SK-N-SH treated with all-trans-retinoic acid at 6 μM for 48 hours (cell line): ENCODE data around the gene TMEM33.

Experiments
- CREB5 ChIP-seq: fragments of 250-450 bp; sonication (Bioruptor Pico); IDR thresholded peaks from 2 replicates; pipeline ENCODE4 v1.5.1; 2020; ENCODE audit warnings: low read depth, mild to moderate bottlenecking, moderate library complexity
- GLIS3 ChIP-seq: fragments of 250-450 bp; sonication (Bioruptor Pico); IDR thresholded peaks from 2 replicates; pipeline ENCODE4 v1.5.0; 2020; ENCODE audit warnings: mild to moderate bottlenecking, moderate library complexity
- PPARA ChIP-seq: fragments of 250-450 bp; sonication (Bioruptor Pico); IDR thresholded peaks from 2 replicates; pipeline ENCODE4 v1.5.0; 2020; ENCODE audit warnings: mild to moderate bottlenecking, borderline replicate concordance
- RARB ChIP-seq: fragments of 250-450 bp; sonication (Bioruptor Pico); IDR thresholded peaks from 2 replicates; pipeline ENCODE4 v1.8.0; 2021; ENCODE audit warnings: mild to moderate bottlenecking, moderate library complexity
- TSHZ2 ChIP-seq: fragments of 250-450 bp; sonication (Bioruptor Pico); IDR thresholded peaks from 2 replicates; pipeline ENCODE4 v1.5.0; 2020; ENCODE audit warnings: mild to moderate bottlenecking, moderate library complexity
- ZFP3 ChIP-seq: fragments of 250-450 bp; sonication (Bioruptor Pico); IDR thresholded peaks from 2 replicates; pipeline ENCODE4 v1.5.0; 2020; ENCODE audit warnings: mild to moderate bottlenecking, moderate library complexity
- ZFP30 ChIP-seq: fragments of 450-650 bp; formaldehyde crosslinking; IDR thresholded peaks from 2 replicates; pipeline ENCODE4 v1.5.0; 2022; ENCODE audit warnings: mild to moderate bottlenecking, moderate library complexity

- no peak for TF ChIP-seq RARB (CRISPR knock-in tag)
- TF ChIP-seq GLIS3 (CRISPR knock-in tag), result no peak
- TF ChIP-seq CREB5 (CRISPR knock-in tag), result no peak
- TF ChIP-seq PPARA (CRISPR knock-in tag), result no peak
- no peak for TF ChIP-seq TSHZ2 (CRISPR knock-in tag)
- no peak for TF ChIP-seq ZFP30 (CRISPR knock-in tag)
- TF ChIP-seq ZFP3 (CRISPR knock-in tag), result no peak
Measured at GRCh38 chr4:41990365-41991111, 55.3 kb downstream of the TMEM33 start, which contains the start of gene SLC30A9.
